T-helper 17 cell (primary cell): ENCODE data around the gene RXRB. TPM values are rescaled to one million over a fixed set of nuclear protein-coding genes. Genes with fewer than 3 reads are reported as not detected.
A peak's percentile ranks its signal among the peaks of the same experiment; 100 is the strongest.
"Not testable (repeated sequence)": the region's sequence is repeated elsewhere in the genome, so short reads cannot be mapped to it uniquely, and the experiment has no call there.

Experiments
- ATAC-seq: fragments of 150-1000 bp; cut with Tn5 transposase; 2 replicates; pipeline ENCODE4 v1.10.0; 2021; ENCODE audit warnings: mild to moderate bottlenecking, moderate library complexity
- DNase-seq, 3 donors: peaks; one replicate each; pipeline versions ENCODE4 v3.0.0 to v3.0.0-alpha.2; 2020 to 2021
- H3K9me3 ChIP-seq: one replicate; pipeline ENCODE4 v1.7.0; 2013; ENCODE audit warnings: low read length, mild to moderate bottlenecking; ENCODE audit not compliant: control insufficient read depth, poor library complexity, severe bottlenecking
- H3K27ac Mint-ChIP-seq: one replicate; pipeline ENCODE4 v1.8.0; 2022; ENCODE audit warnings: mild to moderate bottlenecking, moderate library complexity, mixed read lengths
- H3K27me3 Mint-ChIP-seq: one replicate; pipeline ENCODE4 v1.8.0; 2022; ENCODE audit warnings: mixed read lengths
- H3K36me3 Mint-ChIP-seq: one replicate; pipeline ENCODE4 v1.8.0; 2022; ENCODE audit warnings: low read depth, mixed read lengths
- H3K4me1 Mint-ChIP-seq: one replicate; pipeline ENCODE4 v1.8.0; 2022; ENCODE audit warnings: mild to moderate bottlenecking, mixed read lengths
- H3K4me3 Mint-ChIP-seq: one replicate; pipeline ENCODE4 v1.8.0; 2022; ENCODE audit warnings: mild to moderate bottlenecking, moderate library complexity, mixed read lengths
- total RNA-seq, 4 donors: library from RNA in 2 of 4; stranded (reverse) in 2 of 4; gene quantifications; one replicate each; pipeline ENCODE4 v1.2.3 and lab custom pipeline; 2022 to 2026

Gene RXRB
- total RNA-seq (10 to 100 TPM; 51.0 to 64.4 TPM), total RNA-seq (lab: John Stamatoyannopoulos, UW) (62.0 to 85.2 reads per million in 2 donors)

- DNase-seq: peak; percentile 95 to 98 (median 97)
- Mint-ChIP-seq H3K4me3 (peak within 1 kb of the TSS; percentile 99), H3K27ac (peak within 1 kb of the TSS; percentile 99), H3K4me1 (peaks cover 68% of the 10 kb centered on the region), H3K27me3 (no peaks in the 10 kb centered on the region), H3K36me3 (peaks cover 8% of the 10 kb centered on the region)
- H3K9me3 ChIP-seq: no peaks in the 10 kb centered on the region
- ATAC-seq: peak; percentile 80
Measured at GRCh38 chr6:33200219-33201146, at the start of gene RXRB, which contains the start of gene SLC39A7. Gene RXRB (minus strand): TSS chr6:33200665. CDS start chr6:33200476, 189 bp downstream. Gene SLC39A7 (plus strand): TSS chr6:33200867. CDS start chr6:33201246, 379 bp downstream.

- Mint-ChIP-seq H3K27me3 (no peaks in the 10 kb centered on the region), H3K27ac (peak overlapping the region; percentile 98), H3K4me1 (peaks cover 28% of the 10 kb centered on the region), H3K4me3 (peak overlapping the region; percentile 93), H3K36me3 (peaks cover 3% of the 10 kb centered on the region)
- ATAC-seq (no peak), DNase-seq (no peak)
- H3K9me3 ChIP-seq: no peaks in the 10 kb centered on the region
Measured at GRCh38 chr6:33249732-33250630, 49.5 kb upstream of the RXRB start.

GRCh38 chr6:33248932-33249731 is 48.7 kb upstream of the RXRB start:
- H3K27ac Mint-ChIP-seq: peak overlapping the region; percentile 98
- no peaks in the 10 kb centered on the region for H3K27me3 Mint-ChIP-seq
- peaks cover 28% of the 10 kb centered on the region for H3K4me1 Mint-ChIP-seq
- ATAC-seq: peak; percentile 89
- H3K4me3 Mint-ChIP-seq: peak overlapping the region; percentile 93
- DNase-seq: peak; percentile 85 to 95 (median 89)
- peaks cover 3% of the 10 kb centered on the region for H3K36me3 Mint-ChIP-seq
- H3K9me3 ChIP-seq: no peaks in the 10 kb centered on the region

GRCh38 chr6:33248643-33248931 is 48.1 kb upstream of the RXRB start:
- peak in 1 of 3 donors; percentile 23 for DNase-seq
- Mint-ChIP-seq H3K27me3 (no peaks in the 10 kb centered on the region), H3K27ac (peak overlapping the region; percentile 98), H3K4me1 (peaks cover 28% of the 10 kb centered on the region), H3K4me3 (peak overlapping the region; percentile 93), H3K36me3 (peaks cover 3% of the 10 kb centered on the region)
- H3K9me3 ChIP-seq: no peaks in the 10 kb centered on the region
- peak; percentile 27 for ATAC-seq

GRCh38 chr6:33247977-33248642 is 47.6 kb upstream of the RXRB start:
- Mint-ChIP-seq H3K4me3 (peak overlapping the region; percentile 93), H3K4me1 (peaks cover 28% of the 10 kb centered on the region), H3K36me3 (peaks cover 3% of the 10 kb centered on the region), H3K27me3 (no peaks in the 10 kb centered on the region), H3K27ac (peak overlapping the region; percentile 98)
- DNase-seq (peak; percentile 77 to 88 (median 80)), ATAC-seq (peak; percentile 44)
- no peaks in the 10 kb centered on the region for H3K9me3 ChIP-seq

- Mint-ChIP-seq H3K36me3 (peaks cover 3% of the 10 kb centered on the region), H3K4me3 (no peak overlapping the region), H3K4me1 (peaks cover 9% of the 10 kb centered on the region), H3K27me3 (peaks cover 21% of the 10 kb centered on the region), H3K27ac (no peak overlapping the region)
- H3K9me3 ChIP-seq: no peaks in the 10 kb centered on the region
- DNase-seq (no peak), ATAC-seq (no peak)
Measured at GRCh38 chr6:33243476-33243875, 43.0 kb upstream of the RXRB start.

GRCh38 chr6:33241968-33242367 is 41.5 kb upstream of the RXRB start:
- peaks cover 7% of the 10 kb centered on the region for H3K4me1 Mint-ChIP-seq
- DNase-seq (no peak), ATAC-seq (peak; percentile 25)
- no peaks in the 10 kb centered on the region for H3K9me3 ChIP-seq
- peaks cover 3% of the 10 kb centered on the region for H3K36me3 Mint-ChIP-seq
- no peak overlapping the region for H3K4me3 Mint-ChIP-seq
- peaks cover 31% of the 10 kb centered on the region for H3K27me3 Mint-ChIP-seq
- H3K27ac Mint-ChIP-seq: peak overlapping the region; percentile 83

- no peak overlapping the region for H3K27ac Mint-ChIP-seq
- DNase-seq (no peak), ATAC-seq (no peak)
- peaks cover 61% of the 10 kb centered on the region for H3K27me3 Mint-ChIP-seq
- peaks cover 12% of the 10 kb centered on the region for H3K4me1 Mint-ChIP-seq
- peaks cover 6% of the 10 kb centered on the region for H3K36me3 Mint-ChIP-seq
- no peaks in the 10 kb centered on the region for H3K9me3 ChIP-seq
- H3K4me3 Mint-ChIP-seq: no peak overlapping the region
Measured at GRCh38 chr6:33237741-33238140, 37.3 kb upstream of the RXRB start.

- H3K4me1 Mint-ChIP-seq: peaks cover 7% of the 10 kb centered on the region
- no peaks in the 10 kb centered on the region for H3K9me3 ChIP-seq
- no peak for ATAC-seq
- no peak for DNase-seq
- H3K27ac Mint-ChIP-seq: no peak overlapping the region
- no peak overlapping the region for H3K4me3 Mint-ChIP-seq
- peaks cover 2% of the 10 kb centered on the region for H3K36me3 Mint-ChIP-seq
- peaks cover 60% of the 10 kb centered on the region for H3K27me3 Mint-ChIP-seq
Measured at GRCh38 chr6:33236852-33237251, 36.4 kb upstream of the RXRB start.

- no peaks in the 10 kb centered on the region for H3K9me3 ChIP-seq
- Mint-ChIP-seq H3K4me3 (no peak overlapping the region), H3K36me3 (peaks cover 3% of the 10 kb centered on the region), H3K4me1 (peaks cover 6% of the 10 kb centered on the region), H3K27ac (no peak overlapping the region), H3K27me3 (peaks cover 65% of the 10 kb centered on the region)
- DNase-seq: no peak
- no peak for ATAC-seq
Measured at GRCh38 chr6:33236328-33236727, 35.9 kb upstream of the RXRB start.

GRCh38 chr6:33235221-33235634 is 34.8 kb upstream of the RXRB start:
- Mint-ChIP-seq H3K27me3 (peaks cover 66% of the 10 kb centered on the region), H3K4me3 (no peak overlapping the region), H3K4me1 (peaks cover 6% of the 10 kb centered on the region), H3K36me3 (peaks cover 4% of the 10 kb centered on the region), H3K27ac (no peak overlapping the region)
- DNase-seq (no peak), ATAC-seq (no peak)
- no peaks in the 10 kb centered on the region for H3K9me3 ChIP-seq

- not testable (repeated sequence) for H3K36me3 Mint-ChIP-seq, H3K4me3 Mint-ChIP-seq, H3K27ac Mint-ChIP-seq, ATAC-seq, H3K9me3 ChIP-seq, H3K4me1 Mint-ChIP-seq, DNase-seq
- peaks cover 46% of the 10 kb centered on the region for H3K27me3 Mint-ChIP-seq
Measured at GRCh38 chr6:33226503-33227120, 26.1 kb upstream of the RXRB start.
